HepG2 (cell line): Measurements from ENCODE around the gene KCNAB1. TPM values are rescaled to one million over a fixed set of nuclear protein-coding genes. Genes with fewer than 3 reads are reported as not detected.
"Not testable (repeated sequence)": the region's sequence is repeated elsewhere in the genome, so short reads cannot be mapped to it uniquely, and the experiment has no call there.

Experiments used
- ATAC-seq: fragments of 200-7000 bp; cut with Tn5 transposase; 3 replicates; pipeline ENCODE4 v1.9.1; 2020; ENCODE audit warnings: mild to moderate bottlenecking, moderate library complexity
- BruUV-seq: library from RNA; stranded (reverse); fragments of 400-500 nt; replicated peaks from 2 replicates; lab custom pipeline; 2021; lab: Mats Ljungman, UMichigan
- CTCF ChIA-PET: fragments of 300-600 bp; formaldehyde crosslinking; extraction: SDS; loops from one replicate; lab custom pipeline; 2021; ENCODE audit warnings: low total read pairs, inconsistent platforms, low intra/inter-chr PET ratio; lab: Yijun Ruan, JAX
- POLR2A ChIA-PET: fragments of 350-600 bp; sonication (Branson Sonifier 250); formaldehyde crosslinking; loops from one replicate; lab custom pipeline; 2020; ENCODE audit warnings: antibody characterized with exemption, inconsistent platforms; lab: Yijun Ruan, JAX
- DNase-seq: peaks from one replicate; pipeline ENCODE4 v3.0.0-alpha.2; 2015; ENCODE audit warnings: low spot score
- FAIRE-seq: peaks from 3 replicates; lab custom pipeline; 2011; peaks lifted over from hg19 to GRCh38; lab: Jason Lieb, UNC
- H2AFZ ChIP-seq: one replicate; pipeline ENCODE4 v1.6.1; 2011; ENCODE audit warnings: low read length, inconsistent platforms
- H3K27ac ChIP-seq: fragments of 300-600 bp; 3 replicates; pipeline ENCODE4 v1.8.0; 2011; ENCODE audit warnings: mixed run types, mild to moderate bottlenecking, mixed read lengths, low read length, inconsistent platforms; ENCODE audit not compliant: insufficient read depth; ENCODE audit errors: extremely low read length
- H3K27me3 ChIP-seq, 2 experiments: fragments of 200-600 bp in 1 of 2; 2 replicates in 1 of 2; 3 replicates in 1 of 2; pipeline versions ENCODE4 v1.6.0 to v1.8.0; 2011; ENCODE audit warnings: low read length in 2 of 2, mild to moderate bottlenecking in 2 of 2, moderate library complexity in 2 of 2, inconsistent platforms in 1 of 2; ENCODE audit not compliant: insufficient read depth in 2 of 2, control insufficient read depth in 1 of 2
- H3K36me3 ChIP-seq, 2 experiments: fragments of 200-600 bp in 1 of 2; replicated peaks in 1 of 2; 2 replicates in 1 of 2; 3 replicates in 1 of 2; pipeline versions ENCODE4 v1.5.1 to v1.8.0; 2011; ENCODE audit warnings: low read length in 2 of 2, inconsistent platforms in 1 of 2; ENCODE audit not compliant: insufficient read depth in 2 of 2, control insufficient read depth in 1 of 2
- H3K4me1 ChIP-seq: 2 replicates; pipeline ENCODE4 v1.5.1; 2012; ENCODE audit warnings: low read length, inconsistent platforms; ENCODE audit not compliant: insufficient read depth
- H3K4me2 ChIP-seq: 2 replicates; pipeline ENCODE4 v1.6.0; 2011; ENCODE audit warnings: low read depth, low read length, inconsistent platforms
- H3K4me3 ChIP-seq, 3 experiments: fragments of 200-600 bp in 1 of 3; sonication (generic), shearing (Covaris generic) in 1 of 3; replicated peaks in 1 of 3; 2 replicates each; pipeline ENCODE4 v1.5.1; 2011 to 2016; ENCODE audit warnings: low read length in 3 of 3, inconsistent platforms in 2 of 3, low read depth in 2 of 3, mild to moderate bottlenecking in 2 of 3, control low read depth in 1 of 3, mixed read lengths in 1 of 3; ENCODE audit not compliant: insufficient read depth in 1 of 3
- H3K79me2 ChIP-seq: one replicate; pipeline ENCODE4 v1.6.1; 2011; ENCODE audit warnings: low read length, inconsistent platforms; ENCODE audit not compliant: insufficient read depth
- H3K9ac ChIP-seq: 2 replicates; pipeline ENCODE4 v1.6.0; 2011; ENCODE audit warnings: mild to moderate bottlenecking, low read depth, low read length, inconsistent platforms; ENCODE audit not compliant: insufficient read depth
- H3K9me3 ChIP-seq: 2 replicates; pipeline ENCODE4 v1.5.1; 2012; ENCODE audit warnings: mild to moderate bottlenecking, low read length
- H4K20me1 ChIP-seq: 2 replicates; pipeline ENCODE4 v1.6.0; 2011; ENCODE audit warnings: inconsistent platforms, mild to moderate bottlenecking, low read length, moderate library complexity; ENCODE audit not compliant: insufficient read depth
- ARID2 ChIP-seq: sonication (generic); formaldehyde crosslinking; IDR thresholded peaks from 2 replicates; pipeline ENCODE4 v1.8.1; 2022; ENCODE audit warnings: mild to moderate bottlenecking, missing genetic modification reagents, borderline replicate concordance
- GATA4 ChIP-seq: sonication (generic); IDR thresholded peaks from 2 replicates; pipeline ENCODE4 v1.6.1; 2016; ENCODE audit warnings: antibody characterized with exemption, low read depth, borderline replicate concordance
- HNRNPUL1 ChIP-seq: fragments of 200-400 bp; formaldehyde crosslinking; IDR thresholded peaks from 2 replicates; pipeline ENCODE4 v1.6.1; 2017; ENCODE audit warnings: low read depth, mild to moderate bottlenecking, low read length, moderate library complexity
- IKZF4 ChIP-seq: sonication (generic); formaldehyde crosslinking; IDR thresholded peaks from 2 replicates; pipeline ENCODE4 v1.5.1; 2020; ENCODE audit warnings: borderline replicate concordance, mild to moderate bottlenecking, low read depth, missing genetic modification reagents; ENCODE audit errors: not compliant biosample characterization
- MED8 ChIP-seq: sonication (generic); formaldehyde crosslinking; IDR thresholded peaks from 2 replicates; pipeline ENCODE4 v1.8.1; 2023; ENCODE audit warnings: mild to moderate bottlenecking, missing genetic modification reagents; ENCODE audit not compliant: insufficient replicate concordance
- MTF1 ChIP-seq: sonication (generic); formaldehyde crosslinking; IDR thresholded peaks from 2 replicates; pipeline ENCODE4 v1.5.0; 2020; ENCODE audit warnings: missing genetic modification reagents
- NFKBIZ ChIP-seq: IDR thresholded peaks from 2 replicates; pipeline ENCODE4 v1.6.1; 2018; ENCODE audit warnings: missing genetic modification reagents, missing compliant biosample characterization
- RFX3 ChIP-seq: IDR thresholded peaks from 2 replicates; pipeline ENCODE4 v1.6.1; 2016; ENCODE audit warnings: missing biosample characterization, missing genetic modification reagents
- SCMH1 ChIP-seq: sonication (generic); formaldehyde crosslinking; IDR thresholded peaks from 2 replicates; pipeline ENCODE4 v1.9.0; 2021; ENCODE audit warnings: missing genetic modification reagents, mild to moderate bottlenecking, borderline replicate concordance
- SPEN ChIP-seq: sonication (generic); formaldehyde crosslinking; IDR thresholded peaks from 2 replicates; pipeline ENCODE4 v1.5.1; 2020; ENCODE audit warnings: low read depth, mild to moderate bottlenecking, missing genetic modification reagents
- ZGPAT ChIP-seq: IDR thresholded peaks from 2 replicates; pipeline ENCODE4 v1.6.1; 2016; ENCODE audit warnings: mild to moderate bottlenecking
- ZNF724P ChIP-seq: sonication (generic); formaldehyde crosslinking; IDR thresholded peaks from 2 replicates; pipeline ENCODE4 v1.8.0; 2022; ENCODE audit warnings: missing genetic modification reagents, borderline replicate concordance
- WGBS: methylation state at CpG from one replicate; pipeline ENCODE4 v1.1.6; 2017; ENCODE audit warnings: low lambda C conversion rate; 5-methylcytosine and 5-hydroxymethylcytosine counted together
- in situ Hi-C: cut with HindIII; loops from 2 replicates; pipeline ENCODE4 v1.10.0; 2017; ENCODE audit warnings: low pct_unique_long_range_greater_than_20kb; ENCODE audit not compliant: extremely low pct_ligation_motif_present
- intact Hi-C: fragments of 100-400 bp; cut with micrococcal nuclease; formaldehyde crosslinking; loops from one replicate; pipeline ENCODE4 v1.10.0; 2022; ENCODE audit not compliant: unreplicated experiment
- polyA plus RNA-seq, 8 experiments: library from polyadenylated mRNA; depleted of rRNA in 3 of 8; stranded (reverse) in 7 of 8; unstranded in 1 of 8; fragments of >200 nt; fragmentation: Illumina TruSeq in 4 of 8; extraction: Trizol in 4 of 8; gene quantifications; 2 replicates each; pipeline versions ENCODE4 v1.2.1 to v1.2.3, GENCODE V29; 2011 to 2016; ENCODE audit warnings: low read depth in 4 of 8, missing spikeins in 1 of 8, mixed read lengths in 1 of 8; ENCODE audit not compliant: insufficient read depth in 1 of 8
- total RNA-seq, 5 experiments: library from RNA; depleted of rRNA; stranded (reverse); fragments of >200 nt; fragmentation: Illumina TruSeq; extraction: Trizol; gene quantifications; 2 replicates each; pipeline ENCODE4 v1.2.3, GENCODE V29; 2016; ENCODE audit warnings: low read depth in 1 of 5

The KCNAB1 gene
- total and polyA plus RNA-seq, 2 of the 13 experiments (the other 11 are each of a cell fraction or from before 2014, with no cell fraction given): not detected

GRCh38 chr3:156189927-156190326 is 69.5 kb downstream of the KCNAB1 start:
- DNase-seq (no peak), ATAC-seq (no peak), FAIRE-seq (no peak)
- Histone ChIP-seq H3K4me1 (no peaks in the 10 kb centered on the region), H3K79me2 (no peaks in the 10 kb centered on the region), H3K4me3 (no peak overlapping the region), H3K36me3 (no peaks in the 10 kb centered on the region), H3K27me3 (no peaks in the 10 kb centered on the region), H3K4me2 (no peak overlapping the region), H3K9me3 (no peaks in the 10 kb centered on the region), H4K20me1 (no peaks in the 10 kb centered on the region), H3K27ac (no peak overlapping the region), H3K9ac (no peak overlapping the region), H2AFZ (no peak overlapping the region)
- in situ Hi-C loops: no loop called here
- no TSS peak for BruUV-seq
- intact Hi-C loops: no loop called here
- TF ChIP-seq IKZF4 (CRISPR knock-in tag) (no peak), MTF1 (no peak), GATA4 (no peak), ARID2 (no peak), HNRNPUL1 (no peak), MED8 (CRISPR knock-in tag) (no peak), SPEN (CRISPR knock-in tag) (no peak), ZGPAT (CRISPR knock-in tag) (no peak), ZNF724P (CRISPR knock-in tag) (no peak), SCMH1 (CRISPR knock-in tag) (no peak), NFKBIZ (no peak), RFX3 (CRISPR knock-in tag) (no peak)
- POLR2A ChIA-PET: no interaction called here
- WGBS: 28% methylated on average over 5 of the region's 5 CpGs
- CTCF ChIA-PET: no interaction called here

GRCh38 chr3:156194945-156195344 is 74.6 kb downstream of the KCNAB1 start:
- intact Hi-C loops, H4K20me1 ChIP-seq, DNase-seq, H3K27me3 ChIP-seq, H3K9me3 ChIP-seq, H3K36me3 ChIP-seq, H3K4me2 ChIP-seq, BruUV-seq, FAIRE-seq, H3K27ac ChIP-seq, H3K9ac ChIP-seq, ATAC-seq, H3K4me3 ChIP-seq, in situ Hi-C loops, H3K4me1 ChIP-seq, H3K79me2 ChIP-seq, POLR2A ChIA-PET, H2AFZ ChIP-seq, CTCF ChIA-PET: not testable (repeated sequence)
- WGBS: 29% methylated on average over 2 of the region's 2 CpGs

GRCh38 chr3:156197152-156197551 is 76.8 kb downstream of the KCNAB1 start:
- H3K9me3 ChIP-seq, BruUV-seq, H3K9ac ChIP-seq, ATAC-seq, H3K4me3 ChIP-seq, H3K27ac ChIP-seq, H4K20me1 ChIP-seq, H3K79me2 ChIP-seq, intact Hi-C loops, H3K27me3 ChIP-seq, POLR2A ChIA-PET, H3K4me2 ChIP-seq, H3K4me1 ChIP-seq, in situ Hi-C loops, CTCF ChIA-PET, H3K36me3 ChIP-seq, FAIRE-seq, DNase-seq, H2AFZ ChIP-seq: not testable (repeated sequence)
- 2% methylated on average over 3 of the region's 3 CpGs for WGBS
